Left hindlimb (tissue), 1 donor: Measurements from ENCODE around the gene HAS3.
"Not testable (repeated sequence)": the region's sequence is repeated elsewhere in the genome, so short reads cannot be mapped to it uniquely, and the experiment has no call there.

Source experiments
- DNase-seq: peaks from one replicate; pipeline ENCODE4 v3.0.0-alpha.2; 2018

The HAS3 gene

GRCh38 chr16:69105501-69106361 is at the start of gene HAS3:
TSS of gene HAS3 (plus strand) at chr16:69105653. CDS start at chr16:69109396, 3,743 bp downstream.
- peak; percentile 56 for DNase-seq

GRCh38 chr16:69055980-69056379 is 49.5 kb upstream of the HAS3 start:
- DNase-seq = no peak

GRCh38 chr16:69056421-69056820 is 49.0 kb upstream of the HAS3 start:
- DNase-seq = no peak

- no peak for DNase-seq
These were observed 47.8 kb upstream of the HAS3 start for GRCh38 chr16:69057400-69058378.

- DNase-seq = not testable (repeated sequence)
These were observed 42.0 kb upstream of the HAS3 start for GRCh38 chr16:69063491-69063890.

DNA sequence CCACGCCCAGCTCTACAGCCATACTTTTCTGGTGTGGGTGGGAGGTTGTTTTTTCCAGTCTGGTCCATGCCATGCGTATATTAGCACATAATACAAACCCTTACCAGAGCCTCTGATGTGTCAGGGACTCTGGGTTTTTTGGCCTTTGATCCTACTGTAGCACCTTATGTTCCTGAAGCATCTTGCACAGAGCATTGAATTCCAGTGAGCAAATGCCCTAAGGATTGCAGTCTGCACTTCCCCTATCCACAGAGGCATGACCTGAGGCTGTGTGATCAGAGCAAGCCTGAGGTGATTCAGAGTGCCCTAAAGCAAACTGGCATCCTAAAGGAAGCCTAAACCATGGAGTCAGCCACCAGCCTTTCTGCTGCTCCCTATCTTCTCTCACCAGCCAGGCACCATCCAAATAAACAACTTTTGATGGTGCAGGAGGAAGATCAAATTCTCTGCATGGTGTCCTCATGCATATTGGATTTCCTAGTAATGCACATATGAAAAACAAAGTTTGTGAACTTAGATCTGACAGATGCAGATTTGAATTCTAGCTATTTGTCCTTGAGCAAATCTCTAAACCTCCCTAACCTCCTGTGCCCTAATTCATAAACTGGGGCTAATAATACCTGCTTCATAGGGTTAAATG is 41.2 kb upstream of the HAS3 start:
- DNase-seq = no peak

DNA sequence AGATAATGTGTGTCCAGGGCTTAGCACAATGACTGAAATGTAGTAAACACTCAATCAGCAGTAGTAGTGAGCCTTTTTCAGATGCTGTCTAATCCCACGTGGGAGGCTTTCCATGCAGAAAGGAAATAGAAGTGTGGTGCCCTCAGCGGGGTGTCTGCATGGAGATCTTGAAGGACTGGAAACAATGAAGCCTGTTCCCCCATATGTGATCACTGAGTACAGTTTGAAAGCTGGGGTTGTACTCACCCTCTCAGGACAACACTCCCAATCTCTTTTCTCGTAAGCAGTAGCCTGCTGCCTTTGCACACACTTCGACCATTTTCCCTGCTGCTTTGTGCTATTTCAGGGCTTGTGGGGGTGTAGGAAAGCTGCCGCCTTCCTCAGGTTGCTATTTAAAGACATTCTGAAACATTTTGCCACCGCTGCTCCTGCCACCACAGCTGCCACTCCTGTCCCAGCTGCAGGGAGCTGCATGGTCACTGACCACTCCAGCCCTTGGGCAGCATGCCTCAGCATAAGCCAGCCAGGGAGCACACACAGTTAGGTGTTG is 40.6 kb upstream of the HAS3 start:
- DNase-seq = no peak

- no peak for DNase-seq
These were observed 35.9 kb upstream of the HAS3 start for GRCh38 chr16:69069504-69069903.

DNA sequence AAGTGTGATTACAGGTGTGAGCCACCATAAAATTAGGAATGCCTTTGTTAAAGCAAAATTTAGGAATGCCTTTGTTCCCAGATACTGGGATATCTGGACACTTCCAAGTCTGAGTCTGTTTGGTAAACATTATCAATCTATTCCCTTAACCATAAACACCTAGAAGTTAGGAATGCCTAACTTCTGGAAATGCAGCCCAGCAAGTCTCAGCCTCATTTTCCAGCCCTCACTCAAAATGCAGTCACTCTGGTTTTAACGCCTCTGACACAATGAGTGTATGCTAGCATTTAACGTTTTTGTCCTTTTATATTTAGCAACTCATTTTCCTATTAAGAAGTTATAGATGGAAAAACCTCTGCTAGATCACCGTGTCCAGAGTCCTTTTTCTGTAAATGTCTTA is 34.4 kb upstream of the HAS3 start:
- no peak for DNase-seq

DNA sequence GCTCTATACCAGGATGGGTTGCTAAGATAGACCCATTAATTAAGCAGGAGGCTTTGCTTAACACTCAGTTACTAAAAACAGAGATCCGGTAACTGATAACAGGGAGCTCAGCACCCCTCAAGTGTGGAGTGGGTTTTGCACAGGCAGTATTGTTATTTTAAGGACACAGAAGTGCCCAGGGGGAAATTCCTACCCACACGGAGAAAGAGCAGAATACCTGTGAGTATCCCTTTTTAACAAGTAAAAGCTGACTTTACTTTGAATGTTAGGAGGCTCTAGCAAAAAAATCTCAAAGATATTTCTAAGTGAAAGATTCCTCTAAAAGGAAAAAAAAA is 32.8 kb upstream of the HAS3 start:
- DNase-seq = no peak

DNA sequence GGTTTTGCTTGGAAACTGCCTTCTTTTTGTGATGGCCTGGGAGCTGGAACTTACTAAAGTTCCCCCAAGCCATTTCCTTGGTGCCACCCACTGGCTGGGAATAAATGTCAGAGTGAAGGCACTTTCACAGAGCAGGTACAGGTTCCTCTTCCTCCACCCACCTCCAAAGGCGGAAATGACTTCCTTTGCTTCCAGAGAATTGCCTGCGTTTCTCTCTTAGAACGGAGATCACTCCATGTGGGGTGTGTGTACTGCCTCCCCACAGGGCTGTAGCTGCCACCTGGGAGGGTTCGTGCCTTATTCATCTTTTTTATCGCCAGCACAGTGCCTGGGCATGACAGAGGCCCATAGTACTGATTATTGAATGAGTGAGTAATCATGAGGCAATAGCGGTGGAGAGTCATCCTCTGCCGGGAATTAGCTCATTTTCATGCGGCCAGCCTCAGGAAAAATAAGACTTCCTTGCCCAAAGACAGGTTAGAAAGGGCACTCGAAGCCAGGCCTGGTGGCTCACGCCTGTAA is 32.2 kb upstream of the HAS3 start:
- no peak for DNase-seq

GRCh38 chr16:69077251-69077650 is 28.2 kb upstream of the HAS3 start:
- no peak for DNase-seq

GRCh38 chr16:69078073-69078472 is 27.4 kb upstream of the HAS3 start:
- no peak for DNase-seq

DNA sequence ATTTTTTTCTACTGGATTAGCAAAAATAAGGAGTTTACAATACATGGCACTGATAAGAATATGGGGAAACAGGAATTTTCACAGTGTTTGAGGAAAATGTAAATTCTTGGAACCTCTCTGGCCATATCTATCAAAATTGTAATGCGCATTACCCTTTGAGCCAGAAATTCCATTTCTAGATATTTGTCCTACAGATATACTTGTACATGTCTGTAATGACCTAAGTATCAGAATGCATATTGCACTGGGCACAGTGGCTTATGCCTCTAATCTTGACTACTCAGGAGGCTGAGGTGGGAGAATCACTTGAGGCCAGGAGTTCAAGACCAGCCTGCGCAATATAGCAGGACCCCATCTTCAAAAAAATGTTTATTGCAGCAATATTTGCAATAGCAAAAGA is 25.8 kb upstream of the HAS3 start:
- DNase-seq = no peak

DNA sequence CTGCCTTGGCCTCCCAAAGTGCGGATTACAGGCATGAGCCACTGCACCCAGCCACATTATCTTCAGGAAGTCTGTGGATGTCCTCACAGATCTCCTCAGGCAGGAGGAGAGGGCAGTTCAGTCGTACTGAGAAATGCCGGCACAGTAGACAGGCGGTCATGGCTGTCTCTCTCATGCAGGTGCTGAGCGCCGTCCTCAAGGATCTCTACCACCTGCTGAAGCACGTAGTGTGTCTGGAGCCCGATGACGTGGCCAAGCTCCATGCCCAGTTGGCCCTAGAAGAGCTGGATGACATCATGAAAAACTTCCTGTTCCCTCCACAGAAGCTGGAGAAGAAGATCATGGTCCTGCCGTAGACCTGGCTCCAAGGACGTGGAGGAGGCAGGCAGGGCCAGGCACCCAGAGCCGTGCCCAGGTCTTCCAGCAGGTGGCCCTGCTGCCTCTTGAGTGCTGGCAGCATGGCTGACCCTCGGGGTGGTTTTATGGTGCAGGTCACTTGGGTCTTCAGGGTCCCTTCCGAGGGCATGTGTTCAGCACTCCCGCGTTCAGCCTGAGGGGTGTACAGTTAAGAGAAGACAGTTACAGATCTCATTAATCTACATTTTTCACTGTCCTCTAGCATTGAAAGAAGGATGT is 22.0 kb upstream of the HAS3 start:
- no peak for DNase-seq

DNA sequence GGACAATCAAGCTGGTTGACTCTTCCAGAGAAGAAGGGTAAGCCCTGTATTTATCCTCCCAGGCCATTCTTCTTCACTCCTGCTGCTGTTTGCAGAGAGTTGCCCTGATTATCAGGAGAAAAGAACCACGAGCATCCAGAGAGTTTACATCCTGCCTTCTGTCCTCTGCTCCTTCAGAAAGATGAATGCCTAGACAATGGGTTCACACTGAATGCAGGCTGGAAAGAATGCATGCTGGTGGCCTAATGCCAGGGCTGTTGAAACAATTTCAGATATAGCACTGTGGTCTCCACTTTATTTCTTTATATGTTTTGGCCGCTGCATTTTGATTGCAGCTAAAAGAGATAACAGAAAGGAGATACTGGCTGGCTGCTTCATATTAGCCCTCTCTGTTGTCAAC is 21.2 kb upstream of the HAS3 start:
- no peak for DNase-seq

GRCh38 chr16:69085032-69085695 is 20.3 kb upstream of the HAS3 start:
- no peak for DNase-seq

DNA sequence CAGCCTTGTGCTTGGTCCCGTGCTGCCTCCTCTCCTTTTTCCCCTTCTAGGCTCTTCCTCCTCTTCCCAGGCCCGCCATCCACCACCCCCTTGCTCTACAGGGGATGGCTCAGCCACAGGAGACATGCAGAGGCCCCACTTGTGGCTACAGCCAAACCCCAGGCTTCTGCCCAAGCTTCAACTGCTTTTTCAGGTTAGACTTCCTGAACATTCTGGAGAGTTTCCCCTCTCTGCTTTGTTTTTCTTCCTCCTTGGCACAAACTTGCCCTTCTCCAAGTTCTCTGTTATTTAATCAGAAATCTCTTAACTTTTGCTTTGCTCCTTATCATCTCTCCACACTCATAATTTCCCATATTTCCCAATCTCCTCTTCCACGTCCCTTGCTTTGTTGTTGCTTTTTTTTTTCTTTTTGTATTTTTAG is 18.3 kb upstream of the HAS3 start:
- no peak for DNase-seq

- no peak for DNase-seq
These were observed 16.8 kb upstream of the HAS3 start for GRCh38 chr16:69088684-69089083.

DNA sequence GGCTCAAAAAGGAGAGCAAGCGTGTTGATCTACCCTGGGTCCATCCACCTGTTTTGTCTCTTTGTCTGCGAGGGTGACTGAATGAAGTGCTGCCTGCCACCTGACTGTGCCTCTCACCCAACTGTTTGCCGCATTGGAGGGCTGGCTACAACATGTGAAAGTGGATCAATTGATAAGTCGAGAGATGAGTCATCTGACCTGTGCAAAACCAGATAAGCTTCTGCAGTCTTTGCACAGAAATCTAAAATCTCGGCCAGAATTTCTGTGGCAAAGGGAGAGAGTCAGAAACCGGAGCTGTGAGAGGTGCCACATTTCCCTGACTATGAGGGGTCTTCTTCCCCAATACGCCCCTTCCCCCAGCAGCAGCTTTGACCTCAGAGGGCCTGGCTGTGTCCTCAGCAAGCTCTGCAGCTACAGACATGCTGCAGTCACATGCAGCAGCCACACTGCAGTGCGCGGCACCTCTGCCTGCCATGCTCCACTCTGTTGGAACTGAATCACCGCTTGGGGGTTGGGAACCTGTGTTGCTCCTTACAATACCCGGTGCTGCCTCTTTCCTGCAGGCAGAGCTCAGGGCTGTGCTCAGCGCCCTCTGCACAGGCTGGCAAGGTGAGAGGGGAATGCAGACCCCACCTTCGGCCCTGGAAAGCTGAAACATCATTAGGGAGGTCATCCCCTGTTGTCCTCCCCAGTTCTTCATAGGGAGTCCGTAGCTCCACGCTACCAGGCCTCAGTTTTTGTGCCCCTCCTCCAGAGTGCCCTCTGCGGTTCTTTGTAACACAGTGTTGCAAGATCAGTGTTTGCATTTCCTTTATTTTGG is 16.2 kb upstream of the HAS3 start:
- no peak for DNase-seq

DNA sequence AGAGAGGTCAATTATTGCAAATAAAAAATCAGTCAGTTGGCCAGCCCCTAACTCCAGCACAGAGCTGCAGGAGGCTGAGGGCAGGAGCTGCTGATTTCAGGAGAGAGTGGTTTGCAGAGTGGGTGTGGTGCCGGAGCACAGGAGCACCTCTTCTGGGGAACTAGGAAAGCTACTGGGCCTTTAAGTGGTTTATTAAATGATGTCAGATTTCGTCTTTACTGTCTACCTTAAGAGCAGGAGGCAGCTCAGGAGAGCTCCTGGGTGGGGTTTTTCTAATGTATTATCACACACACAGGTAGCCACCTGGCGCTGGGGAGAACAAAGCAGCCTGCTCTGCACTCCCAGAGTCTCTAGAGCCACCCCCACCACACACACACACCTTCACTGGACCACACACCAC is 11.5 kb upstream of the HAS3 start:
- no peak for DNase-seq
